HepG2 (cell line): ENCODE data around the gene WDHD1. TPM values are rescaled to one million over a fixed set of nuclear protein-coding genes. Genes with fewer than 3 reads are reported as not detected.

Experiments
- AHDC1 ChIP-seq: sonication (generic); formaldehyde crosslinking; IDR thresholded peaks from 2 replicates; pipeline ENCODE4 v1.5.1; 2020; ENCODE audit warnings: mild to moderate bottlenecking, missing genetic modification reagents, borderline replicate concordance
- BRCA1 ChIP-seq: sonication (generic); formaldehyde crosslinking; IDR thresholded peaks from 2 replicates; pipeline ENCODE4 v1.4.0; 2020; ENCODE audit warnings: missing genetic modification reagents
- KDM2A ChIP-seq: sonication (generic); formaldehyde crosslinking; IDR thresholded peaks from 2 replicates; pipeline ENCODE4 v1.4.0; 2020; ENCODE audit warnings: low read depth, missing genetic modification reagents, borderline replicate concordance
- MAF1 ChIP-seq: sonication (generic); formaldehyde crosslinking; IDR thresholded peaks from 2 replicates; pipeline ENCODE4 v1.5.0; 2020; ENCODE audit warnings: missing genetic modification reagents, borderline replicate concordance
- NONO ChIP-seq, 2 experiments: fragments of 450-650 bp in 1 of 2; sonication (generic) in 1 of 2; formaldehyde crosslinking in 1 of 2; IDR thresholded peaks in 1 of 2; conservative IDR thresholded peaks in 1 of 2; 2 replicates each; pipeline versions ENCODE4 v1.6.1 to v1.8.0; 2017 to 2022; ENCODE audit warnings: mild to moderate bottlenecking in 1 of 2, missing genetic modification reagents in 1 of 2, moderate library complexity in 1 of 2
- NR1H2 ChIP-seq: sonication (generic); formaldehyde crosslinking; IDR thresholded peaks from 2 replicates; pipeline ENCODE4 v1.8.1; 2022; ENCODE audit warnings: low read depth, missing genetic modification reagents, borderline replicate concordance
- PHF8 ChIP-seq: sonication (generic); formaldehyde crosslinking; IDR thresholded peaks from 2 replicates; pipeline ENCODE4 v1.5.0; 2020; ENCODE audit warnings: missing genetic modification reagents
- RELA ChIP-seq: sonication (generic); formaldehyde crosslinking; IDR thresholded peaks from 2 replicates; pipeline ENCODE4 v1.4.0; 2020; ENCODE audit warnings: missing genetic modification reagents
- RXRB ChIP-seq: IDR thresholded peaks from 2 replicates; pipeline ENCODE4 v1.6.1; 2016; ENCODE audit warnings: borderline replicate concordance, missing genetic modification reagents, missing compliant biosample characterization
- SAP130 ChIP-seq: IDR thresholded peaks from 2 replicates; pipeline ENCODE4 v1.6.1; 2016; ENCODE audit warnings: low read depth
- ZFP91 ChIP-seq: sonication (generic); formaldehyde crosslinking; IDR thresholded peaks from 2 replicates; pipeline ENCODE4 v1.9.0; 2022; ENCODE audit warnings: missing genetic modification reagents, mild to moderate bottlenecking, borderline replicate concordance
- ZNF275 ChIP-seq: sonication (generic); formaldehyde crosslinking; IDR thresholded peaks from 2 replicates; pipeline ENCODE4 v1.8.0; 2022; ENCODE audit warnings: missing genetic modification reagents, mild to moderate bottlenecking, inconsistent platforms, borderline replicate concordance
- ZNF670 ChIP-seq: sonication (generic); formaldehyde crosslinking; IDR thresholded peaks from 2 replicates; pipeline ENCODE4 v1.8.0; 2022; ENCODE audit warnings: mild to moderate bottlenecking, missing genetic modification reagents, borderline replicate concordance
- ZSCAN31 ChIP-seq: sonication (generic); formaldehyde crosslinking; IDR thresholded peaks from 2 replicates; pipeline ENCODE4 v1.5.0; 2020; ENCODE audit warnings: low read depth, mild to moderate bottlenecking, missing genetic modification reagents
- polyA plus RNA-seq, 8 experiments: library from polyadenylated mRNA; depleted of rRNA in 3 of 8; stranded (reverse) in 7 of 8; unstranded in 1 of 8; fragments of >200 nt; fragmentation: Illumina TruSeq in 4 of 8; extraction: Trizol in 4 of 8; gene quantifications; 2 replicates each; pipeline versions ENCODE4 v1.2.1 to v1.2.3, GENCODE V29; 2011 to 2016; ENCODE audit warnings: low read depth in 4 of 8, missing spikeins in 1 of 8, mixed read lengths in 1 of 8; ENCODE audit not compliant: insufficient read depth in 1 of 8
- total RNA-seq, 5 experiments: library from RNA; depleted of rRNA; stranded (reverse); fragments of >200 nt; fragmentation: Illumina TruSeq; extraction: Trizol; gene quantifications; 2 replicates each; pipeline ENCODE4 v1.2.3, GENCODE V29; 2016; ENCODE audit warnings: low read depth in 1 of 5

The WDHD1 gene
- total and polyA plus RNA-seq, 2 of the 13 experiments (the other 11 are each of a cell fraction or from before 2014, with no cell fraction given) = 5.5 to 27.5 TPM

GRCh38 chr14:54902521-54903420, 124.1 kb downstream of the WDHD1 start, which contains the start of gene GCH1 (continued):
- TF ChIP-seq ZNF275 (CRISPR knock-in tag) (no peak), RXRB (CRISPR knock-in tag) (peak; percentile 24; the same call in 1 of the 2 replicates), RELA (no peak), SAP130 (CRISPR knock-in tag) (peak; percentile 38), KDM2A (CRISPR knock-in tag) (peak; percentile 41; the same call in 1 of the 2 replicates), AHDC1 (peak; percentile 52; the same call in 1 of the 2 replicates), PHF8 (peak; percentile 89), NR1H2 (CRISPR knock-in tag) (no peak), ZNF670 (peak; percentile 43; the same call in 1 of the 2 replicates), BRCA1 (CRISPR knock-in tag) (no peak; the same call in 1 of the 2 replicates), MAF1 (CRISPR knock-in tag) (0 out of 2 replicates have a peak, but pooled peaks have one; percentile 43), ZFP91 (CRISPR knock-in tag) (peak; percentile 58; the same call in 1 of the 2 replicates), ZSCAN31 (peak; percentile 94; the same call in 1 of the 2 replicates), NONO (IDR thresholded peaks at IDR 0.05) (no peak), NONO (CRISPR knock-in tag; conservative IDR thresholded peaks at IDR 0.05) (peak; percentile 91)
